Calu3 (cell line): Measurements from ENCODE around the gene FOXK1. TPM values are rescaled to one million over a fixed set of nuclear protein-coding genes. Genes with fewer than 3 reads are reported as not detected.
A peak's percentile ranks its signal among the peaks of the same experiment; 100 is the strongest.

Experiments
- BruUV-seq: library from RNA; stranded (reverse); fragments of 400-500 nt; replicated peaks from 2 replicates; lab custom pipeline; 2021; lab: Mats Ljungman, UMichigan
- CTCF ChIA-PET: fragments of 300-600 bp; sonication (Branson Sonifier 250); formaldehyde crosslinking; loops from one replicate; lab custom pipeline; 2022; ENCODE audit warnings: antibody characterized with exemption; lab: Charles Lee
- DNase-seq: peaks from one replicate; pipeline ENCODE4 v3.0.0; 2022
- H3K27ac Mint-ChIP-seq: one replicate; pipeline ENCODE4 v1.8.0; 2022; ENCODE audit warnings: mixed read lengths; ENCODE audit not compliant: unreplicated experiment
- H3K27me3 Mint-ChIP-seq: one replicate; pipeline ENCODE4 v1.8.0; 2022; ENCODE audit warnings: mixed read lengths; ENCODE audit not compliant: unreplicated experiment
- H3K36me3 Mint-ChIP-seq: one replicate; pipeline ENCODE4 v1.8.0; 2022; ENCODE audit warnings: mild to moderate bottlenecking, moderate library complexity, mixed read lengths; ENCODE audit not compliant: insufficient read depth, unreplicated experiment
- H3K4me1 Mint-ChIP-seq: one replicate; pipeline ENCODE4 v1.8.0; 2022; ENCODE audit warnings: mild to moderate bottlenecking, low read depth, mixed read lengths; ENCODE audit not compliant: unreplicated experiment
- H3K4me3 Mint-ChIP-seq: one replicate; pipeline ENCODE4 v1.8.0; 2022; ENCODE audit warnings: mild to moderate bottlenecking, low read depth, moderate library complexity, mixed read lengths; ENCODE audit not compliant: unreplicated experiment
- H3K9me3 Mint-ChIP-seq: one replicate; pipeline ENCODE4 v1.8.0; 2022; ENCODE audit warnings: low read depth, mixed read lengths; ENCODE audit not compliant: unreplicated experiment
- CTCF ChIP-seq: fragments of 200-600 bp; IDR thresholded peaks from one replicate; pipeline ENCODE4 v1.8.0; 2022; ENCODE audit warnings: antibody characterized with exemption; ENCODE audit not compliant: unreplicated experiment
- intact Hi-C: fragments of 100-400 bp; cut with micrococcal nuclease; formaldehyde crosslinking; loops from one replicate; pipeline ENCODE4 v1.10.0; 2022; ENCODE audit not compliant: unreplicated experiment
- total RNA-seq: library from RNA; stranded (reverse); gene quantifications from 2 replicates; pipeline ENCODE4 v1.2.3, GENCODE V29; 2022

Gene FOXK1
- total RNA-seq, 1 experiment from 2014 or later = 65.9 TPM

GRCh38 chr7:4766666-4767519 is 84.8 kb downstream of the FOXK1 start:
- H3K27ac Mint-ChIP-seq = no peak overlapping the region
- no peaks in the 10 kb centered on the region for H3K4me1 Mint-ChIP-seq
- CTCF ChIA-PET = no interaction called here
- H3K9me3 Mint-ChIP-seq = no peaks in the 10 kb centered on the region
- H3K36me3 Mint-ChIP-seq = peaks cover 76% of the 10 kb centered on the region
- H3K27me3 Mint-ChIP-seq = no peaks in the 10 kb centered on the region
- intact Hi-C loops = no loop called here
- no peak overlapping the region for H3K4me3 Mint-ChIP-seq
- DNase-seq = no peak
- BruUV-seq = no TSS peak
- TF ChIP-seq CTCF = no peak

DNA sequence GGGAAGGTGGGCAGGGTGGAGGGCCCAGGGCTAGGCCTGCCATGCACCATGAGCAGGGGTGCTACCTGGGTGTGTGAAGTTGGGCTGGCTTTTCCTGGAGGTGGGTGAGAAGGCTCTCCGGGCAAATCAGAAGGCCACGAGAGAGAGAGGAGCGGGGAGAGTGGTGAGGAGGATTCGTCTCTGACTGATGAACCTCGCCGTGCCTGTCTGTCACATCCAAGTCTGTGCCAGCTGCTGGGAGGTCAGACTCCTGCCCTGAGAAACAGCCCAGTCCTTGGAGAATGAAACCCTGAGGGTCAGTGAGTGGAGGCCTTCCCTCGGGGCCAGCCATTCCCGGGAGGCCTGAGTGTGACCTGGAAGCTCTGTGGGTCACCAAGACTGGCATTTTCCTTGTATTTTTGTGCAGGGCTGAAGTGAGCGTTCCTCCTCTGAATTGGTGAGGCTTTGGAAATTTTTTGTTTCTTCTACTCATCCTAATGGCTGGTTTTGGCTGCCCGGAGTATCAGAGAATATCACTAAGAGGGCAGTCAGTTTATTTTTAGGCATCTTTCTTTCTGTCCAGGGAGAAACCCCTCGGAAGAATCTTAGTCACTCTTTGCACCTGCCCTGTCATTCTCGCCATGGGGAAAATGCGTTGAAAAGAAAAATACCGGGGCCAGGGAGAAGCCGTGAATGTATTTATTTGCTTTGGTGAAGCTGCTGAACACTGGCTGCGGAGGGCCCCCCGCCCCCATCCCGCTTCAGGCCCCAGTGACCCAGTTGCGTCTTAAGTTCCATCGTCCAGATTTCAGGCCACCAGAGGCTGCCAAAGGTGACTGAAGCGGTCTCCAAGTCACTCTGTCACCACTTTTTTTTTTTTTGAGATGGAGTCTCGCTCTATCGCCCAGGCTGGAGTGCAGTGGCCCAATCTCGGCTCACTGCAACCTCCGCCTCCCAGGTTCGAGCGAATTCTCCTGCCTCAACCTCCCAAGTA is 86.8 kb downstream of the FOXK1 start:
- no peaks in the 10 kb centered on the region for H3K27me3 Mint-ChIP-seq
- CTCF ChIA-PET = no interaction called here

DNA sequence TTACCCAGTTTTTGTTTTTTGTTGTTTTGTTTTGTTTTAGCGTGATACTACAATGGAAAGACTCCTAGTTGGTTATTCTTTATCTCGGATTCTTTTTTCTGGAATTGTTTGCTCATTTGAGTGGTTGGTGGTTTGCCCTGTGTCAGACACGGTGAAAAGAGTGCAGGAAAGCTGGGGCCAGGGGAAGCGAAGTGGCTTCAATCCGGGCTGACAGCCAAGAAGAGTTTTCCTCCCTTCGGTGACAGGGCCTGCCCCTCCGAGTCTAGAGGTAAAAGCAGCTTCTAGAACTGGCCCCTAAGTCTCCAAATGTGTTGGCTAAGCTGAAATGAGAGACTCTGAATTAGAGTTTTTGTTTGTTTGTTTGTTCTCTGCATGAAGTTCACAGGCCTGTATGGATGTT is 87.7 kb downstream of the FOXK1 start:
- no peak overlapping the region for H3K27ac Mint-ChIP-seq
- peaks cover 60% of the 10 kb centered on the region for H3K36me3 Mint-ChIP-seq
- no peak for DNase-seq
- no peaks in the 10 kb centered on the region for H3K9me3 Mint-ChIP-seq
- no peak overlapping the region for H3K4me3 Mint-ChIP-seq
- no peak for TF ChIP-seq CTCF
- CTCF ChIA-PET = no interaction called here
- H3K4me1 Mint-ChIP-seq = peaks cover 13% of the 10 kb centered on the region
- intact Hi-C loops = no loop called here
- H3K27me3 Mint-ChIP-seq = no peaks in the 10 kb centered on the region
- BruUV-seq = TSS peak; percentile 13

More for the DNA sequence above, 86.8 kb downstream of the FOXK1 start:
- DNase-seq = no peak
- Mint-ChIP-seq H3K9me3 (no peaks in the 10 kb centered on the region), H3K27ac (no peak overlapping the region), H3K4me1 (peaks cover 5% of the 10 kb centered on the region), H3K36me3 (peaks cover 65% of the 10 kb centered on the region), H3K4me3 (no peak overlapping the region)
- intact Hi-C loops = no loop called here
- no peak for TF ChIP-seq CTCF
- no TSS peak for BruUV-seq

GRCh38 chr7:4770886-4771285 is 88.8 kb downstream of the FOXK1 start:
- no peaks in the 10 kb centered on the region for H3K9me3 Mint-ChIP-seq
- H3K27me3 Mint-ChIP-seq = no peaks in the 10 kb centered on the region
- H3K4me3 Mint-ChIP-seq = no peak overlapping the region
- no TSS peak for BruUV-seq
- H3K4me1 Mint-ChIP-seq = peaks cover 15% of the 10 kb centered on the region
- DNase-seq = no peak
- intact Hi-C loops = no loop called here
- peaks cover 60% of the 10 kb centered on the region for H3K36me3 Mint-ChIP-seq
- no peak overlapping the region for H3K27ac Mint-ChIP-seq
- no peak for TF ChIP-seq CTCF
- CTCF ChIA-PET = interaction anchor here (0.7 kb wide), 1 partner anchor 25 kb away, joined by 3 read pairs; no protein-coding TSS in a partner anchor
